Measurements from ENCODE around the gene TMEM232. TPM values are rescaled to one million over a fixed set of nuclear protein-coding genes. Genes with fewer than 3 reads are reported as not detected.

Gene TMEM232
- total and polyA plus RNA-seq, 12 donors, result 0.26 to 4.4 (median 3.2) TPM

DNA sequence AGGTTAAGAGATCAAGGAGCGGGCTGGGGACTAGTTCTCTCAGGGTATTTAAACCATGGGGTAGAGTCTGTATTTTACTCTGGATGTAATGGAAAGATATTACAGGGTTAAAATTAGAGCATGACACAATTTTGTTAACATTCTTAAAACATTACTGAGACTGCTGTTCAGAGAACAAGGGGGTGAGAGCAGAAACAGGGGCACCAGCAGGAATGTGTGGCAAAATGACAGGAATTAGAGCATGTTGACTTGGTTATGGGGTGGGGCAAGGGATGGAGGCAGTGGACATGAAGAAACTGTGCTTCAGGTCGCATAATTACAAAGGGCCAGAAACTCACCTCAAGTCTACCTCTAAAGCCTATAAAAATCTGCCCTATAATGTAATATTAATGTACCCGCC lies 75.0 kb downstream of the TMEM232 start:
- H3K4me3 ChIP-seq, result no peak overlapping the region
- H3K27me3 ChIP-seq, result no peaks in the 10 kb centered on the region
- intact Hi-C loops (cut with DNase I), result no loop called here
- no peaks in the 10 kb centered on the region for H3K36me3 ChIP-seq
- no peak for DNase-seq
- no peak for TF ChIP-seq CTCF (IDR thresholded peaks at IDR 0.05)
- 50 to 68% methylated on average over 3 of the region's 3 CpGs for WGBS, 2 donors
- no peak overlapping the region for H3K27ac ChIP-seq
- no peaks in the 10 kb centered on the region for H3K4me1 ChIP-seq
- H3K9me3 ChIP-seq, result no peaks in the 10 kb centered on the region
- no peak for ATAC-seq

DNA sequence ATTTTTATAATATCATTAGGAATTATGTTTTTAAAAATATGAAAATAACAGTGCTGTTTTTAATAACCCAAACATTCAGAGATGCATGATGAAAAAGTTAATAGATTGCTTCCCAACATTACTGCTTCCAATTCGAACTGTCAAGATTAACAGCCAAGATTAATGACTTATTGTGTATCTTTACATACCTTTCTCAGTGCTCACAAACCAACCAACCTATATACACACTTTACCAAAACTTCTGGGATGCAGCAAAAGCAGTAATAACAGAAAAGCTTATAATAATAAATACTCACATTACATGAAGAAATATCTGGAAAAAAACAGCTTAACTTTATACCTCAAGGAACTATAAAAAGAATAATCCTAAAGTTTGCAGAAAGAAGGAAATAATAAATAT lies 82.1 kb downstream of the TMEM232 start:
- Histone ChIP-seq H3K4me1 (no peaks in the 10 kb centered on the region), H3K9me3 (peaks cover 0 to 9% (median 0%) of the 10 kb centered on the region in 11 donors), H3K27ac (no peak overlapping the region), H3K27me3 (no peaks in the 10 kb centered on the region), H3K36me3 (no peaks in the 10 kb centered on the region), H3K4me3 (no peak overlapping the region)
- no peak for TF ChIP-seq CTCF (IDR thresholded peaks at IDR 0.05)
- WGBS, 2 donors, result 49 to 54% methylated on average over 1 of the region's 1 CpG
- DNase-seq (no peak), ATAC-seq (no peak)
- intact Hi-C loops (cut with DNase I), result no loop called here

GRCh38 chr5:110638970-110639902 lies 87.2 kb downstream of the TMEM232 start:
- Histone ChIP-seq H3K9me3 (no peaks in the 10 kb centered on the region), H3K27ac (no peak overlapping the region), H3K4me3 (no peak overlapping the region), H3K27me3 (no peaks in the 10 kb centered on the region), H3K36me3 (no peaks in the 10 kb centered on the region), H3K4me1 (no peaks in the 10 kb centered on the region)
- WGBS, 2 donors, result 84 to 90% methylated on average over 3 of the region's 3 CpGs
- TF ChIP-seq CTCF (IDR thresholded peaks at IDR 0.05), result no peak
- DNase-seq (no peak), ATAC-seq (no peak)
- intact Hi-C loops (cut with DNase I), result no loop called here

- no peak overlapping the region for H3K4me3 ChIP-seq
- DNase-seq (no peak), ATAC-seq (no peak)
- no peaks in the 10 kb centered on the region for H3K36me3 ChIP-seq
- no peaks in the 10 kb centered on the region for H3K4me1 ChIP-seq
- intact Hi-C loops (cut with DNase I), result no loop called here
- no peak overlapping the region for H3K27ac ChIP-seq
- TF ChIP-seq CTCF (IDR thresholded peaks at IDR 0.05), result no peak
- no peaks in the 10 kb centered on the region for H3K27me3 ChIP-seq
- peaks cover 0 to 3% (median 0%) of the 10 kb centered on the region in 11 donors for H3K9me3 ChIP-seq
These were observed 92.0 kb downstream of the TMEM232 start for GRCh38 chr5:110634475-110634874.
